CD4-positive, alpha-beta T cell treated with Interleukin-6 for 4 hours (primary cell): ENCODE measurements around the gene ZFHX3.
A peak's percentile ranks its signal among the peaks of the same experiment; 100 is the strongest.

Experiments used
- DNase-seq: peaks from one replicate; pipeline ENCODE4 v3.0.0-alpha.2; 2020; ENCODE audit warnings: mixed read lengths

The ZFHX3 gene

DNA sequence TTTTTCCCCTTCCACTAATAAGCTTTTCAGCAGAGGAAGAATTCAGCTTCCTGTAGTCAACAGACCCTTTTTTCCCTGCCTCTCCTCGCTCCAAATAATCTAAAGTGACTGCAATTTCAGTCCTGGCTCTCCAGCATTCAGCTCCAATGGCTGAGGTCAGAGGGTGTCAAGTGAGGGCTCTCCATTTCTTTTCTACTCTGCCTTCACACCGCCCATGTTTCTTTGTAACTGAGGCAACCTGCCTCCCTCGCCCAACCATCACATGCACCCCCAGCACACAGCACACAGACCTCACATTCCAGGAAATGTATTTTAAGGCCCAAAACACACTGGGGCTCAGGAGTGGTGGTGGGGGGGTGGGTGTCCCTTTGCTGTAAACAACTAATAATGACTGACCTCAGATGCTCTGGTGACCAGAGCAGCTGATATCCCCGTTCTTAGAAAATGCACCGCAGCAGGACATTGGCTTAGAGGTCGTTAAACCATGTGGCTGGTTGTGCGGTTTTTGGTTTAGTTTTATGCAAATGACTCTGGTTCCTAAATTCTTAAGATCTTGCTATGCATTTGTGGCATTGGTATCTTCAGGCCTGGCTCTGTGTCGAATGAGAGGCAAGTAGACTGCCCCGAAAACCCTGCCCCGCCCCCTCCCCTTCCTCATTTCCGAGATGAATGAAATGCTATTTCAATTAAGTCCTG lies 203.6 kb downstream of the ZFHX3 start:
- no peak for DNase-seq

DNA sequence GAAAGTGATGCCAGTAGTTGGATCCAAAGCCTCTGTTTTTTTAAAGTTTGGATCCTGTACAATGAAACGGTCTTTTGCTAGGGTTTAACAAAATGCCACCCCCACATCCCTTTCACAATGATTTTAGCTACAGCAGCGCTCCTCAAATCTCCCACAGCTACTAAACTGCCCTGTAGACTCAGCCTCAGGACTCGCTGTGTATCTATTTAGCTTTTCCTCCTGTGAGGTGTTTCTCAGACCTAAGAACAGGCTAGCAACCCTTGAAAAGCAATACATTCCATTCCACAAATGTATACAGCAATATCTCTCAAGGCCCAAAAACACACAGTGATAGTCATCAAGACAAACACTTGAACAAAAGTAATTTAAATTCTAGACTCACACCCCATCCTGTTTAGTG lies 206.4 kb downstream of the ZFHX3 start:
- DNase-seq = no peak

DNA sequence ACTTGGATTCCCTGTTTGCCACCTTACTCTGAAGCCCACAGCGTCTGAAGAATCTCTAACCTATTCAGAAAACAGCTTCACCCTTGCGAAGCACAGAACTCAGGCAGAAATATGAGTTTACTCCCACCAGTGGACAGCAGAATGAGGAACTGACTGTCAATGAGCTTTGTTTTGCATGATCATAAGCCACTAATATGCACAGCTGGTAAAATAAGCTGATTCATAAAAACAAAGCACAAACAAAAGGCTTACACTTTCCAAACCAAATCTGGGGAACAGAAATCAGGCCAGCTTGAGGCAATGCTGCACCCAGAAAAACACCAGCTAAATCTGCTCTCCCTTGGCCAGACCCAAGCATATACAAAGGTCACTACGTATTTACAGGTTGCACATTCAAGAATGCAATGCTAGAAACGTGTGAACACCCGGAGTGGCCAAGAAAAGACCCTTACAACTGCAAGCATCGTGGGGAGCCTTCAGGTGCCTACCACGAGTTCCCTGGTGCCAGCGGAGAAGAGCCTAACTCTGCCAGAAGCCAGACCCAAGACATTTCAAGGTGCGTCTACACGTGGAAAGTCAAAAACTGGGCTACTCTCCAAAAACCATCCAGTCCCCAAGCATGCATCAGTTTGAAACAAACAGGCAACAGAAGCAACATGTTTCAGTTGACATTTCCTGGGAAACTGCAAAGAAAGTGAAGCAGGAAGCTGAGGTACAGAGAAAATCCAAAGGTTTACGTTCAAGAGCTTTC lies 207.1 kb downstream of the ZFHX3 start:
- no peak for DNase-seq

DNA sequence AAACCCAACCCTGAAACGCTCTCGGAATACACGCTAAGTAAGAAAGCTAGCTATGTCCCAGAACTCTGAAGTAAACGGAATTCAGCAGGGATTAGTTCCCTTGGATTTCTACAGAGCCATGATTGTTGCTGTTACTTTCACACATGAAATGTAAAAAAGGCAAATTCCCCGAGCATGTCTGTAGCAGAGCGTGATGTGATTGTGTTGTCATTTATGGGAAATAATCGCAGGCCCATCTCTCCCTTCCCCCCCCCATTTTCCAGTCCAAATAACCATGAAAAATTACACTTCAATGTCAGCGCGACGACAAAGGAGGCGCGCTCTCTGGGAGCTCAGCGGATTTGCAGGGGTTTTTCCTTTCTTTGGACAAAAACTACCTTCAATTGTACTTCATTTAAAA lies 209.0 kb downstream of the ZFHX3 start:
- no peak for DNase-seq

DNA sequence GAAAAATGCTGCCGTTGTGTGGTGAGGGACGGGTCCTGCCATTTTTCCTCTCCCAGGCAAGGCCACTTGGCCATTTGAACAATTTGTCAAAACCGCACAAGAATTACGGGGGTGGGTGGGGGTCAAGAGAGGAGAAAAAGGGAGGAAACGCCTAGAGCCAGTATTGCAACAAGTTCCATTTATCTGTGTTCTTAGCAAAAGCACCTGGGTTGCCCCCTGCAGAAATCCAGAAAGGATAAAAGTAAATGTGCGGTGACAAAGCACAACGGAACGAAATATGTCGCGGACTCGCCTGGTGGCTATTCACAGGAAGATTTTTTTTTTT lies 209.4 kb downstream of the ZFHX3 start:
- no peak for DNase-seq

DNA sequence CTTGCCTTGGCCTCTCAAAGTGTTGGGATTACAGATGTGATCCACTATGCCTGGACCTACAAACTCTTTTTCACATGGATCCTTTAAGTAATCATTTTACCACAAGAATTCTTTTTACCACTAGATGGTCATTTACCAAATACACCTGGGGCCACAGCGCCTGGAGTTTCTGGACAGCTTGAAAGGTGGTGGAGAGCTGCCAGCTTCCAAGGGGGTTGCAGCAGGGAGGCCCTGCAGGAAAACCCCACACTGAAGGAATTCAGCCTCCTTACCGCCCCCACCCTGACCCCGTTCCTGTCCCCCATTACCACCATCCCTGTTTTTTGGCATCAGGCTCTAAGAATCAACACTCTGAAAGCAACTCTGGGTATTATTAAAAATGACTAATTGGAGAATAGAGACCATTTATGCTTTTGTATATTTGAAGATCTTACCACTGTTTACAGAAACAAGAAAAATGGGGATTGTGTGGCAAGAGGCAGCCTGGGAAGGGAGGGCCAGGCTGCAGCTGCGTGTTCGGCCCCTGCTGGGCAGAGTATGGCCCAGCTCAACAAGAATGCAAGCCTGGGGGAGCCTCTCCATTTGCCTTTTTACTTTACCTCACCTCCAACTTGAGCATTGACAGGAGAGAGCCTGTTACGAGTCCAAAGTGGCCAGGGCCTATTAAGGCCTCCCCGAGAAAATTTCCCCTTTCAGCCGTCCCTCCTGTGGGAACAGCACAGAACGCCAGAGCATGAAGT lies 209.9 kb downstream of the ZFHX3 start:
- DNase-seq = no peak

DNA sequence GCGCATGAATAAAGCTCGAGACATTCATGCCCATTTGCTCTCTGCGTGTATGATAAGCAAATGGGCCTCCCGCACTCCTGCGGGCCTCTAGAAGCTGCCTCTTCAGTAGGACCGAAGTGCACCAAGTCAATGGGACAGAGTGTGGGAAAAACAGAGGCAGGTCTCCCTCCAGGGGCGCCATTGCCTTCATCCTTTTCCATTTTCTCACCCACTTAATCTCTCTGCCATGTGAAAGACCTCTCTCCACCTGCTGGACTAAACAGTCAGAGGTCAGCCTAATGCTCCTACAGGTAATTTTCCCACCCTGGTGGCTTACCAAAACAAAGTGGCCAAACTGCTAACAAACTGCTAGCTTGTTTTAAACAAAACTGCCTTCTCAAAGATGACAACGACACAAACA lies 210.9 kb downstream of the ZFHX3 start:
- no peak for DNase-seq

DNA sequence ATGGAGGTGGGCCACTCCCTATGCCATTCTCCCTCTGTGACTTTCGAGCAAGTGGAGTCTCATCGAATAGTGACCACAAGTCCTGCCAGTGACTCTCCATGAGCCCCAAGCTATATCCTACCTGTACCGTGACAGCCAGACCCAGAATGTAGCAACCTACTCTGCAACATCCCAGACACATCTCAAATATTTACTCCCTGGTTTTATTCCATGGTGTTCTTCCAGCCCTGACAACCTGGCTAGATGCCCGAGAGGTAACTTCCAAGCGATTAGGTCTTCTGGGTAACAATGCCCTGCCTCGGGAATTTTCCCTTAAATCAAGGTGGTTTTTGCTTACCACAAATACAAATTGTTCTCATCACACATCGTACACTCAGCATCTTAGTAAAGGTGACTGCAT lies 211.7 kb downstream of the ZFHX3 start:
- no peak for DNase-seq

DNA sequence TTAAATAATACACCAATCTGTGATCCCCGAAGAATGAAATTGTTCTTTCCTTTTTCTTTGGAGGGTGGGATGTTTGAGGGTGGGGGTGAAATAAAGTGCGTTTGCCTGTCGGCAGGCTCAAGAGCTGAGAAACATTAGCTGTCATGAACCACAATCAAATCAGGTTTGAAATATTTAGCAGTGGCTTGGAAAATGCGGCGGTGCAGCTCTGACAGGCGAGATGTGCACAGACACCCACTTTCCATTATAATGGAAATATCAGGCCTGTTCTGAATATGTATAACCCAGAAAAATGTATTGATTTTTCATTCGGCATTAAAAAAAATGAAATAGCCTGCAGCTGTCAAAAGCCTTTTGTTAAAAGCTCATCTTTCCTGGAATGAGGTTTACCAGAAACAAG lies 212.8 kb downstream of the ZFHX3 start:
- DNase-seq = no peak

DNA sequence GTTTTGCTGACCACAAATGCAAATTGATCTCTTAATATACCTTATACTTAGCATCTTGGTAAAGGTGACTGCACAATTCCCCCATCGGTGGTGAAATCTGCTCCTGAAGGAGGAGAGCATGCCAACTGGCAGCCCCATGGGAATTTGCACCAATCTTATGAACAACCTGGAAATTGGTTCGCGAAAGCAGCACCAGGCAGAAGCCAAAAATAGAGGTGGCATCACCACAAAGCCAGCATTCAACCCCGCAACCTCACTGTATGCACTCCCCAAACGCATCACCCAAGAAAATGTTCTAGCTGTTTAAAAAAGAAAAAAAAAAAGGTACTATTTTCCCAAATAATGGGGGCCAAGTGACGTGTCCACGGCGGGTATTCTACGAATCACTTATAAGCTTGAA lies 213.4 kb downstream of the ZFHX3 start:
- no peak for DNase-seq

DNA sequence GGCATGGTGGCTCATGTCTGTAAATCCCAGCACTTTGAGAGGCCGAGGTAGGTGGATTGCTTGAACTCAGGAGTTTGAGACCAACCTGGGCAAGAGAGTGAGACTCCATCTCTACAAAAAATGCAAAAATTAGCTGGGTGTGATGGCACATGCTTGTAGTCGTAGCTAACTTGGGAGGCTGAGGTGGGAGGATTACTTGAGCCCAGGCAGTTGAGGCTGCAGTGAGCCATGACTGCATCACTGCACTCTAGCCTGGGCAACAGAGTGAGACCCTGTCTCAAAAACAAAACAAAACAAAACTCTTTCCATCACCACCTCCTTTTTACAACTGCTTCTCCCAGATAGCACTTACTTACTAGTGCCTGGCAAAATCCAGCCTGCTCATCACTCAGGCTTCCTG lies 214.0 kb downstream of the ZFHX3 start:
- no peak for DNase-seq

DNA sequence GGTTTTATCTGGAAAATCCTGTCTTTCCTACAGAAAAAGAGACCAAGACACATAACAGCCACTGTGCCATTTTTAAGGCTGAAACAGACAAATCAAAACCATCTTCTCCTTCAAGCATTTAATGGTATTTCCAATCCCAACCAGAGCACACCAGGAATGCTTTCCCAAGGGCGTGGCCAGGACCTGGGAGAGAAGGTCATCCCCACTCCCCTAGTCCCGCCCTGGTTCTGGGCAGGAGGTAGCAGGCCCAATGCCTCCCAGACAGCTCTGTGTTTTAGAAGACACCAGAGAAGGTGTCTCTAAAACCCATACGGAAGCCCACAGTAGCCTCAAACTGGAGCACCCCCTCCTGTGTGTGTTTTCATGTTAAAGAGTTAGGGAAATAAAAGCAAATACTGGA lies 214.4 kb downstream of the ZFHX3 start:
- no peak for DNase-seq

DNA sequence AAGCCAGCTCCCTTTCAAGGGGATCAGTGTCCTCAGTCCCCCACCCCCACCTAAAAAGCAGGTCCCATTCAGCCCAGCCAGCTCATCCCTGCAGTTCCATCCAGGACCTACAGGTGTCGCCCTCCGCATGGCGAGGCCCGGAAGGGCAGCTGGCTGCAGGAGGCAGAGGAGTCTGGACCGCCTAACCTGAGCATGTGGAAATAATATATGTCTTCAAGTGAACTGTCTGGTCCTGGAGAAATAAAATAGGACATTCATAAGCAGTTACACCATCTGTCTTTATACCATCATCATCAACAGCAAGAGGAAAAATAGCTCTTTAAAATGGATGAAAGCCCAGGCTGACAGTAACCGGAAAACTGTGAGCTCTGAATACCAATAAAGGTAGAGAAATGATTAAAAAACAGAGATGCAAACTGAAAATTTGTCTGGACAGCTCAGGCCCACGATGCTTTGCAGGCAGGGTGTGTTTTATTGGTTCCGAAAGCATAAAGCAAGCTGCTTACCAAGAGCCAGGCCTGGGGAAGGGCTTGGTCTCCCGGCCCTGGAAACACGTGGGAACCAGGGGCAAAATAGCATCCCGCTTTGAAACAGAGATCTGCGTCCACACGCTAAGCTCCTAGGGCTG lies 215.2 kb downstream of the ZFHX3 start:
- peak; percentile 68 for DNase-seq

DNA sequence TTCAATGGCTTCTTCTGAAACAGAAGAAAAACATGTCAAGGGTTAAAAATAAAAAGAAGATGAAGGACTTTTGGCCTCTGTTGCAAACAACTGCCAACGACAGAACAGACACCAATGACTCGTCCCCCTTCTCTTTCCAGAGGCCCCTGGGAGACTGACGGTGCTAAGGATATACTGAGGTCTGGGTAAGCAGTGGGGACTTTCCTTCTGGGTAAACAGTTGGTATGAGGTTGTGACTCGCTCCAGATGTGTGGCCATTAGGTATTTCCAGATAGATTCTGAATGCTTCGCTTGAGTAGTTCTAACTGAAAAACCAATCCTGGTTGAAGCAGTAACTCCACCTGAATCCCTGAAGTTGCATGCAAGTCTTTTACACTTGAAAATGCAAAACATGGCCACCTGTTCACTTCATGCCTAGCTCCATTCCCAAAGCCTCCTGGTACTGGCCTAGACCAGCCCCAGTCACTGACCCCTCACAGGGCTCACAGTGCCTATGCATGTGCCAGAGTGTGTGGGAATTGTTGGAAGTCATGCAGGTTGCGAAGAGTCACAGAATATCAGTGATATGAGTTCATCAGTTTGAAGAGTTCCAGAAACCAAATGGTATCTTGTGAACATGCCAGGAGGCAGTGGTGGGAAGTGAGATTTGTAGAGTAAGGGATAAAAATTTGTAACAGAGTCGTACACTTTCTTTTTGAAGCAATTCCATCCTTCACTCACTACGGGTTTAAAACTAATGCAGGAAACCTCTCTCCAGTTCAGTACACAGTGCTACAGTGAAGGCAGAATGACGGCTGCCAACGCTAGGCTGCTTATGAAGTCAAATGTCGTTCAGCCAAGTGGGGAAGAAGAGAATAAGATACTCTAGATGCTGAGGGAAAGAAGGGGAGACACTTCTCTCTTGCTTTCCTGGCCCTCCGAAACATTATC lies 217.8 kb downstream of the ZFHX3 start:
- DNase-seq = no peak

DNA sequence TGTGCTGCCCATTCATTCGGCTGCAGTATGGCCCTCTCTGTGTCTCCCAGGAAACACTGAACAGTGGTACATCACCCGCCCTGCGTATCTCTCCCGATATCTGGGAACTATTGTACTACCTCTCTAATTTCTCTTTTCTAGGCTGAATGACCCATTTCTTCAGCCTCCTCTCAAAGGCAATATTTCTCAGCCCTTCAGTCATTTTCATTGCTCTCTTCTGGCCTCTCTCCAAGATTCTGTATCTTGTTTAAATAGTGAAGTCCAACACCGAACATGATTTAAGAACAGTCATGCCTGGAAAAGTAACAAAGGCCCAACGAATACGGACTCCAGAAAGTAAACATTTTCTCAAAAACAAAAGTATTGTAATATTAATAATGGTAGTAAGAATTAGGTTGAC lies 220.1 kb downstream of the ZFHX3 start:
- no peak for DNase-seq

DNA sequence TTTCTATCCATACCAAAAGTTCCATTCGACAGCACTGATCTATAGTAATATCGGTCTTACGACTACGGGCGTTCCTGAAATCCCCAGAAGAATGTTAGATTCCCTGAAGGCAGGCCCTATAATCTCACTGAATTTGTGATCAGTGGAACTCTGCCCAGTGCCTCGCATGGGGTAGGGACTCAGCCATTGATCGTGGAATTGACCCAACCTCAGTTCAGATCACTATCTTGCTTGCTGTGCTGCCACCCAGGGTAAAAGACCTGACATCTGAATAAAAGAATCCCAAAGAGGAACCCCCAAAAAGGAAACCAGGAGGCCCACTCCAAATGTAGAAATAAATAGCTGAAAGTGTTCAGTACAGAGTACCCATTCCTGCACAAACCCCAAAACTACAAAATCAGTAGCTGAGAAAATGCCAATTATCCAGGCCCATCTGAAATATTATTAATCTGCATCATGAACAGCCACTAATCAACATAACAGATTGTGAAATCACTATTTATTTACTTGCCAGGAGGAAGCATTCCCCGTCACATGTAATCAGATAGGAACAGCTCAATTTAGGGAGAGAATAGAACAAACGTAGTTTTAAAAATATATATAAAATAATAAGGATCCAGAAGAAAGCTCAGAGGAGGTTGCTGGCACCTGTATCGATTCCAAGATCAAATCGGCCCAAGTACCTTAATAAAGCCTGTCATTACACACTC lies 221.9 kb downstream of the ZFHX3 start:
- no peak for DNase-seq

DNA sequence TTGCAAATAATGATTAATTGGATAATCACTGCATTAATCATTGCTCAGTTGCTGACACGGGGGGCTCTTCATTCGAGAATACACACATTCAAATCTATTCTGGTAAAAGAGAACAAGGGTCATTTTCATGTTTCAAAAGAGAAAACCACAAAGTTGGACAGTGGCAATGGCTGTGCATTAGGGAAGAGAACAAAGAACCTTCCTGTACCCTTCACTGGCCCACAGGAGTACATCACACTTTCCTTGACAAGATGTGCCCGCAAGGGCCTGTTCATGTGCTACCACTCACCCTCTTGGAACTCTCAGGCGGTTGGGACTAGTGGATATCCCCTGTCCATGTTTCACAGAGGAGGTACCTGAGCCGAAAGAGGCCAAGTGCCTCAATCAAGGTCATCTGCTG lies 223.2 kb downstream of the ZFHX3 start:
- no peak for DNase-seq

DNA sequence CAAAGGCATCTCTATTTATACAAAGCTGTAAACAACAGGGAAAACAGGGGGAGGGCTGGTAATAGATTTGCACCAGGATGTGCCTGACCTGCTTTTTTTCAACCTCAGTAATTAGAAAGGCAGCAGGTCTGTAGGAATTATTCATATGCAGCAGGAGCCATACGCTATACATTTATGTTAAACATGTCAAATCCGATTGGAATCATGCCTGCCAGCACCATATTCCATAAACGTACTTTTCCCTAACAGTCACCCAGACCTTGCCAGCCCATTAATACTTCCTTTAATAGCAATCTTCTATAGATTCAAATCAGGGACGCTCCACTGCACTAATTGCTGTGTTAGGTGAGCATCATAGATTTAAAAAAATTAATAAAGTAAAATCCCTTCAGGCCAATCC lies 223.9 kb downstream of the ZFHX3 start:
- DNase-seq = no peak

DNA sequence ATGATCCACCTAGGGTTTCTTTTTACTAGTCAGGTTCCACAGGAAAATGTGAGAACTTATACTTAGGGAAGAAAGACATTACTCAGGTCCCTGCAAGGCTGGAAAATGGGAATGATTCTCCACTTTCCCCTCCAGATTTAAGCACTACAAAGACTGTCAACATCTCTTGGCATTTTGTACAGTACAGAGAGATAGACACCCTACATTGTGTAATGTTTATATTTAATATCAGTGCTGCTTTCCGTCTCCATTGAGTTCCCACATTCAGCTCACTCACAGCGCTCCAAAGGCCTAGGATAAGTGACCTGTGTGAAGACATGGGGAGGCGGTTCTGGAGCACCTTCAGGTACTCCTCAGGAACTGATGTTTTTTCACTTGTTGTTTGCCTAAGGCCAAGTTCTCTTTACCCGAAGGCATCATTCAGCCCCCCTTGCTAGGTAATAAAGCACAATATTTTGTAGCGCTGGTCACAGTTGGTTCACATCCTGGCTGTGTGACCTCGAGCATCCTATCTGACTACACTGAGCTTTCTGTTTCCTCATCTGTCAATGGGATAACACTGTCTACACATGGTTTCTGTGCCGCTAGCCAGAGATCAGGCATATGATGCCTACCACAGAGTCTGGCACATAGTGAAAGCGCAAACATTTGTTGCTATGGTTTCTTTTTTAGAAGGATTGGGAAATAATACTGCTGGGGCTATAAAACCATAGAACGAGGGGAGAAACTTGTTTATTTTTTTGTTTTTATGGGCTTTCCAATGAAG lies 226.6 kb downstream of the ZFHX3 start:
- no peak for DNase-seq

DNA sequence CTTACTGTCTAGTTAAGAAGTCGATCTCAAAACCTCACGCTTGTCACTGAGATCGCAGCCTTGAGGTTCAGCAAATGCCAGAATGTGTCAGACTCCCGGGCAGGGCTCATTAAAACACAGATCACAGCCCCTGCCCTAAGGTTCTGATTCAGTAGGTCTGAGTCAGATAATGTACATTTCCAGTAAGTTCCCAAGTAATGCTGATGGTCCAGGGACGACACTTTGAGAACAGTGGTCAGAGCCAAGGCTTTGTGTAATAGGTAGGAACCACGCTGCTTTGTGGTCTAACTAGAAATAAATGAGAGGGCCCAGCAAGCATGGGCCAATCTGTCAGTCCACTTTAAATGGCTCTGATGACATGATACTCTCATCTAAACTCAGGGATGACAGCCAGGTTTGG lies 228.6 kb downstream of the ZFHX3 start:
- no peak for DNase-seq

DNA sequence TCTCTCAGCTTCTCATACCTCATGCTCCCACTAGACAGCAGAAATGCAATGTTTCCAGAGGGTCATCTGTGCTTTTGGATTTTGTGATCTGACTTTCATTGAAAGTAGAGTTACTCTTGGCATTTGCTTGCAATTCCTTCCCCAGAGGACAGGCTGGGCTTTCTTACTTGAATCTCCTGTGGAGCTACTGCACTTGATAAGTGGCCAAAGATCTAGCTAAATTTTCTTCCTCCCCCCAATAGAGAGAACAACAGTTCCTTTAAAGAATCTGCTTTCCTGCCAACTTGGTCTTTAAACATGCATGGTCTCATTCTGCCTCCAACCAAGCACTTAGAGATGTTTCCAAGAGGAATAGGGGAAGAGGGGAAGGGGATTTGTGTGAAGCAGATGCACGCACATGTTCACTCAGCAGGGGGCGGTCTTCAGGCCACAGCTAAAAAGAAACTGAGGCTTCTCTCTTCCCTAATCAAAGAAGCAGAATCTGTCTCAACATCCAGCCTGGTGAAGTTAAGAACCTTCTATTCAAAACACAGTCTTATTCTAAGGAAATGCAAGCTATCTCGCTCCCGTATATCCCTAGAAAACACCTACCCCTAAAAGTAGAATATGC lies 229.6 kb downstream of the ZFHX3 start:
- DNase-seq = no peak
